ENCODE data around the gene FUNDC2. TPM values are rescaled to one million over a fixed set of nuclear protein-coding genes. Genes with fewer than 3 reads are reported as not detected.
"Not testable (repeated sequence)": the region's sequence is repeated elsewhere in the genome, so short reads cannot be mapped to it uniquely, and the experiment has no call there.

Gene FUNDC2
- 61.5 and 63.7 TPM in 2 replicates for total RNA-seq

DNA sequence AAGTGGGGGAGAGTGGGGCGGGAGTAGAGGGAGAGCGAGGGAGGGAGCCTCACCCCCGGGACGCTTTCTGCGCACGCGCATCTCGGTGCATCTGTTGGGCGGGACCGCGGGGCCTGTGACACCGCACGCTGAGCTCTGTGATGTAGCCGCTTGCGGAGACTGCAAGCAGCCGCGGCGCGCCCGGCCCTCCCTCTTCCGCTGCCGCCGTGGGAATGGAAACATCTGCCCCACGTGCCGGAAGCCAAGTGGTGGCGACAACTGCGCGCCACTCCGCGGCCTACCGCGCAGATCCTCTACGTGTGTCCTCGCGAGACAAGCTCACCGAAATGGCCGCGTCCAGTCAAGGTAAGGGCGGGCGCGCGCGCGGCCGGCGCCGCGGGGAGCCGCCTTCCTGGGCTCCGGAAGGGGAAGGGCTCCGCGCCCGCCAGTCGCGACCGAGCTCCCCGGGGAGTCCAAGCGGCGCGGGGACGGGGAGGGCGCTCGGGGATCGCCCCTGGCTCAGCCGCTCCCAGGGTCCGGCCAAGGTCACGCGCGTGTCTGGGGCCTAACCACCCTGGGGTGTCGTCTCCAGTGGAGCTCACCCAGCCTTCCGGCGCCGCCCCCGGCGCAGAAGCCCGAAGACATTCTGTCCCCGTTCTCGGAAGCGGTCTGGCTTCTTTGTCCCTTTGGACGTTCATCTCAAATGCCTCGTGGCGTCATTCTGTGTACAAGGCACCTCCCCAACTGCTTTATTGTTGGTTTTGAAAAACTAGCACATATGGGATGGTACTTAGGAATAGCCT, at the start of gene FUNDC2:
Gene FUNDC2, plus strand, starts transcription at position 118 of the 782 bp plus-strand sequence. Its CDS starts 95 bp downstream, at position 213.
- DNase-seq (ENCODE audit: low read depth, low spot score): peak; percentile 68

- no peak for DNase-seq (ENCODE audit: low read depth, low spot score)
Measured at GRCh38 chrX:154979629-154980028, 47.0 kb upstream of the FUNDC2 start.

DNA sequence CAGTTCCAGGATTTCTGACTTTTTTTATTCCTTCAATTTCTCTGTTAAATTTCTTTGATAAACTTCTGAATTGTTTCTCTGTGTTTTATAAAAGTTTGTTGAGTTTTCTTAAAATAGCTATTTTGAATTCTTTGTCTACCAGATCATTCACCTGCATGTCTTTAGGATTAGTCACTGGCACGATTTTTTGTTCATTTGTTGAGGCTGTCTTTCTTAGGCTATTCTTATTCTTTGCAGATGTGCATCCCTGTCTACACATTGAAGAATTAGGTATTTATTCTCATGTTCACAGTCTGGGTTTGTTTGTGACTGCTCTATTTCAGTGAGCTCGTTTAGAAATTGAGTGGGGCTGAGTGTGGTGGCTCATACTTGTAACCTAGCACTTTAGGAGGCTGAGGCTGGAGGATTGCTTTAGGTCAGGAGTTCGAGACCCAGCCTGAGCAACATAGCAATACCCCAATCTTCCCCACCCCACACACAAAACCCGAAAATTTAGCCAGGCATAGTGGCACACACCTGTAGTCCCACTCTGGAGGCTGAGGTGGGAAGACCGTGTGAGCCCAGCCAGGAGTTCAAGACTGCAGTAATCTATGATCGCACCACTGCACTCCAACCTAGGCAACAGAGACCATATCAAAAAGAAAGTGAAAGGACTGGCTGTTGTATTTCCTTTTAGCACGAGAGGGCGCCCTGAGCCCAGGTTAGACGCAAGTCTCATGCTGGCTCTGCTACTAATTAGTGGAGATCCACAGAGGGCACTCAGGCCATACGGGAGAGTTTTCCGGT, 46.1 kb upstream of the FUNDC2 start:
- no peak for DNase-seq (ENCODE audit: low read depth, low spot score)

DNA sequence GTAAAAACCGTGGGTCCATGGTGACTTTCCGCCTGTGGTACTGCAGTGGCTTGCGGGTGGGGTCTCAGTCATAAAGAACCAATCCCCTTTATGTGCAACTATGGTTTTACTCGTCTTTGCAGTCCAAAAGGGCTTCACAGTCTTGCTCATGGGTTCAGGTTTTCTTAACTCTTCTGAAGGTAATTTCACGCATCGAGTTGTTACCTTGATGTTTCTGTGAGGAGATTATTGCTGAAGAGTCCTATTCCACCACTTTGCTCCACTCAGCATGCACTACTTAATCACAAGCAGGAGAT, 45.6 kb upstream of the FUNDC2 start:
- no peak for DNase-seq (ENCODE audit: low read depth, low spot score)

DNA sequence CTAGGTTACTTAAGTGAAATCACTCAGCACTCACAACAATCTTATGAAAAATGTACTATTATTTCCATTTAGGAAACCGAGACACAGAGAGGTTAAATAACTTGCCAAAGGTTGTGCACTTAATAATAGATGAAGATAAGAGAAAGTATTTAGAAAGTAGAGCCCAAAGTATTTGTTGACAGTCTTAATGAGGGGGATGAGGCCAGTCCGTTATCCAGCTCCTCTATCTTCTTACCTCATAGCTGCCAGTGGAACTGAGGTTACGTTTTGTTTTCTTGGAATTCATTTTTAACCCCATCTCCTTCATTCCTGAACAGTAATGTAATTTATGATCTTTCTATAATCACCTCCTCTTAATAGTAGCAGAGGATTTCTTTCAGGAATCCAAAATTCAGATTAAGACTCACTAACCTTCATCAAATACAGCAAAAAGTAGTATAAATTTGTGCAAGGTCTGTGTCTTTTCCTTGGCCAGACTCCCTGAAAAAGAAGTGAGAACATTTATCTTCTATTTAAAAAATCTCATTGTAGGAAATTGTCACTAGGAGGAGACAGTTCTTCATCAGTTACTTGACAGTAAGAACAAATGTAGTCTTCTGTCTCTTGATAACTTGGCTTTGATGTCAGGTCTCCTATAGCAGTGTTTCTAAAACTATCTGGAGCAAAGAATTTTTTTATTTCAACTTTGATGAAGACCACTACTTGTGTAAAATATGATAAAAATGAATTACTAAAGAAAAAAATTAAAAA, 39.6 kb upstream of the FUNDC2 start:
- DNase-seq (ENCODE audit: low read depth, low spot score): no peak

DNA sequence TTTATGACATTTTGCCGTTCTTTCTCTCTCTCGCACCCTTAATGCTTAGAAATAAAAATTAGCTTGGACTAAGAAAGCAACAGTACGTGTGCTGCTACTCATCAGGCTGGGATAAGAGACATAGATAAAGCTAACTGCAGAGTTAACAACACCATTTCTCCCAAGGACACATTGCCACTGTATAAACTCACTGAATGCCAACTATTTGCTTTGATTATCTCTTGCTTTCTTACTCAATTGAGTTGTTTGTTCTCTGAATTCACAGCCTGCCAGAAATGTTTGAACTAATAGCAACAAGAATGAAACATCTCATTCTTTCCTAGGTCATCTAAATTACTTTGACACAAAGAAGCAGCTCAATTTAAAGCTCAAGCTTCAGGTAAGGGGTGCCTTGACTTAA, 38.7 kb upstream of the FUNDC2 start:
- no peak for DNase-seq (ENCODE audit: low read depth, low spot score)

DNA sequence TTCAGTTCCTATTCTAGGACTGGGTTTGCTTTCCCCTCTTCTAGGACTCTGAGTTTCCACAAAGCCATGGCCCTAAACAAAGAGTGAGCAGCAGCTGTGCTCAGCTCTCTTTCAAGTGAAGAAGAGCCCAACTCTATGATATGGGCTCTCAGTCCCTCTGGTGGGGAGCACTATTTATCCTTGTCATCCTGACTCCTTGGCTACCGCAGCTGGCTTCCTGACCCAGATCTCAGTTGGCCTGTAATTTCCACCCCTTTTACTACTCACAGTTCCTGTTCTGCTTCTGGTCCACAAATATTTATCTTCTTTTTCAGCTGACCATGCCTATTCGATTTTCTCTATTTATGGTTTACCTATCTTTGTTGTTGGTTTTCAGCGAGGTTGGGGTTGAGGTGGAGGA, 37.9 kb upstream of the FUNDC2 start:
- no peak for DNase-seq (ENCODE audit: low read depth, low spot score)

DNA sequence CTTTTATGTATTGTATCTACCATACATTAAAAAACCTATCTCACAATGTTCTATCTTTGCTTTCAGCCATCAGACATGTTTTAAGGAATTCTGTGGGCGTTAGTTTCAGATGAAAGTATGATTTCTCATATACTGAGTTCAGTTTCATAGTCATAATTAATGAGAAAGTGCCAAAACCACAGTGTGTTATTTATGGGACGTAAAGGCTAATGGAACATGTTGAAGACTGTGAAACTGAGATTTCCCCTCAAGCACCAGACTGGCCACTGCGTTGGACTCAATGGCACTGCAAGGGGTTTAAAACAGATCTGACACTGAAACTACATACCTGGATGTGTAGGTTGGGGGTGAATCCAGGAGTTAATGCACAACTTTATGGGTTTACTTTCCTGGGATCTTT, 36.1 kb upstream of the FUNDC2 start:
- no peak for DNase-seq (ENCODE audit: low read depth, low spot score)

- DNase-seq (ENCODE audit: low read depth, low spot score): no peak
Measured at GRCh38 chrX:154991039-154991438, 35.6 kb upstream of the FUNDC2 start.

DNA sequence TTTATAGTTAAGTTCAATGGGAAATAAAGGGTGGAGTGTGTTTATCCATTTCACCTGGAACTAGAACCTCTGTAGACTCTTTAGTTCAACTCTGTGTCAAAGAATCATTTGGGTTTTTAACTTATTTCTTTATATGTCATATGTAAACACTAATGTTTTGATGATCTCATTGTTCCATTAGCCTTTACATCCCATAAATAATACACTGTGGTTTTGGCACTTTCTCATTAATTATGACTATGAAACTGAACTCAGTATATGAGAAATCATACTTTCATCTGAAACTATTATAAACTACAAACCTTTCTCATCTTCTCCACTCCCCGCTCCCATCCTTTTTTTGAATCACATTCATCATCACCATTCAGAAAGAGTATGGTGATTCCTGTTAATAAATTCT, 35.2 kb upstream of the FUNDC2 start:
- no peak for DNase-seq (ENCODE audit: low read depth, low spot score)

- no peak for DNase-seq (ENCODE audit: low read depth, low spot score)
Measured at GRCh38 chrX:154998204-154998880, 28.3 kb upstream of the FUNDC2 start.

GRCh38 chrX:155000841-155001240, 25.8 kb upstream of the FUNDC2 start:
- DNase-seq (ENCODE audit: low read depth, low spot score): no peak

DNA sequence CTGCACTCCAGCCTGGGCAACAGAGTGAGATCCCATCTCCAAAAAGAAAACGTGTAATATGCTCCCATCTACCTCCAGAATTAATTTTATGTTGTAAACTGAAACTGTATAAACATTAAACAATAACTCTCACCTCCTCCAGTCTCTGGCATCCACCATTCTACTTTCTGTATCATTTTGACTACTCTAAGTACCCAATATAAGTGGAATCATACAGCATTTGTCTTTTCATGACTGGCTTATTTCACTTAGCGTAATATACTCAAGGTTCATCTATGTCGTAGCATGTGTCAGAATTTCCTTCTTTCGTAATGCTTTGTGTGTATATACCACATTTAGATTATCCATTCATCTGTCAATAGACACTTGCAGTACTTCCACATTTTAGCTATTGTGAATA, 24.8 kb upstream of the FUNDC2 start:
- no peak for DNase-seq (ENCODE audit: low read depth, low spot score)

GRCh38 chrX:155005190-155005589, 21.5 kb upstream of the FUNDC2 start:
- no peak for DNase-seq (ENCODE audit: low read depth, low spot score)

DNA sequence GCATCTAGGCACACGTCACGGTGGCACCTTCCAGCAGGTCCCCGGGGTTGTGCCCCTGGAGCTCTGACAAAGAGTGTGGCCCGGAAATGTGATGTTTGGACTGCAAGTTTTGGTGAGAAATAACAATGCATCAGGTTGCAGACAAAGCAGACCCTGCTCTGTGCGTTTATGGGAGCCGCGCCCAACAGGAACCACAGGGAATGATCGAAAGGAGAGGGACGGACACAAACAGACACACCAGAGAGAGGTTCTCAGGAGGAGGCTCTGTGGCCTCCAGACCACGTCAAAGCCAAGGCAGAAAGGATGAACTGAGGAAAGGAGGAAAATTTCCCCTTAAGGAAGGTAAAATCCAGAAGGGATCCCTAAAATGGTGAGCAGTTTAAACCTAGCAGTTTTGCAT, 20.3 kb upstream of the FUNDC2 start:
- not testable (repeated sequence) for DNase-seq (ENCODE audit: low read depth, low spot score)

- not testable (repeated sequence) for DNase-seq (ENCODE audit: low read depth, low spot score)
Measured at GRCh38 chrX:155006913-155007671, 19.6 kb upstream of the FUNDC2 start.

DNA sequence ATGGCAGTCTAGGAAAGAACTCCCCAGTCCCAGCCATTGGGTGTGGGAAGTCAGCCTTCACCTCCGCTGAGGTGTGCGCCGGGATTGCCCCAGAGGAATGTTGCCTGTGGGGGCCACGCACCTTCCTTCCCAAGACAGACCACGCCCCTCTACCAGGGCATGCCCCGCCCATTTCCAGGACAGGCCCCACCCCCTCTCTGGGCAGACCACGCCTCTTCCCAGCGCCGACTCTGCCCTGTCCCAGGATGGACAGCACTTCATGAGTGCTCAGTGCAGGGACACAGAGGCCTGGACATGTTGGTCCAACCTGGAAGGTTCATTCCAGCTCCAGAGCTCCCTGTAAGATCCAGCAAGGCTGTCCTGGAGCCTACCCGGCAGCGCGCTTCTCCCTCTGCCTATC, 18.1 kb upstream of the FUNDC2 start:
- DNase-seq (ENCODE audit: low read depth, low spot score): not testable (repeated sequence)

DNA sequence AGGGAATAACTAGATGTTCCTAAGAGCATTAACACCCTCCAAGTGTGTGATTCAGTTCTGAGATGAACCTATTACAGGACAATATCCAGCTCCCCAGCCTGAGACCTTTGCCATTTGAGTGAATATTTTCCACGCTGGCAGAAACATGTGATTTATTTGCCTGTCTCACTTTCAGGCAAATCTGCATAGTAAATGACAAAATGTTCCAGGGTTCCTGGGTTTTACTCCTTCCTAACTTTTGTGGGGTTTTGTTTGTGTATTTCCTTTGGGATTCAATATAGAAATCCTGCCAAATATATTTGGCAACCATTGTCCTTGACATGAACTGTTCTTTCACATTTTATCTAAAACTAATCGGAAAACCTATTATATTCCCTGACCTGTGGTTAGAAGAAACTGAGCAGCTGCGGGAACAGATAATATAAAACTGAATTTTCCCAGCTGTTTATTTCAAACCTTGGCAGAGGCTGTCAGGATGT, 16.6 kb upstream of the FUNDC2 start:
- peak; percentile 26 for DNase-seq (ENCODE audit: low read depth, low spot score)

GRCh38 chrX:155020591-155020990, 6.1 kb upstream of the FUNDC2 start:
- DNase-seq (ENCODE audit: low read depth, low spot score): no peak

DNA sequence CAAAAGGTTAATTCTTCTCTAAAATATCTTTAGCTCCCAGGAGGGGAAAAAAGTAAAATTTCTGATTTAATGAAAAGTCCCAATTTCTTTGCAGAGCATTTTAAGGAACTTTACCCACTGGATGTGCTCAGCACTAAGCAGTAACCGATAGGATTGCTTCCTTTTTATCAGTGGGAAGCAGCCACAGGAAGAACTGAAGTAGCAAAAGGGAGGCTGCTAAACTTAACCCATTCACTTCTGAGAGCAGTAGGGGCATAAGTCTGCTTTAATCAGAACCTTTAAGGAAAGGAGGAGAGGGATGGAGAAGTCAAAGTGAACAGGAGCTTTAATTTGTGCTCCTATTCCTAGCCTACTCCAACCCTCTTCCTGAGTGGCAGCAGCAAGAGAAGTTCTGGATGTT, 4.1 kb upstream of the FUNDC2 start, which contains the start of gene F8:
Gene F8, minus strand, starts transcription at position 139 of the 400 bp plus-strand sequence. CDS start 171 bp downstream, outside the sequence.
- DNase-seq (ENCODE audit: low read depth, low spot score): no peak
